NCI-H1694 treated with DMSO at 0.1 percent for 48 hours (cell line): Measurements from ENCODE around the gene NECAB2.

Source experiments
- DNase-seq: peaks from one replicate; lab custom pipeline; 2025; lab: John Stamatoyannopoulos, UW

The NECAB2 gene

GRCh38 chr16:83952940-83953795 is 14.9 kb upstream of the NECAB2 start, which contains the start of gene OSGIN1:
TSS of gene OSGIN1 (plus strand) at chr16:83953240. CDS start at chr16:83957672, 4,432 bp downstream.
- peak; percentile 30 for DNase-seq

GRCh38 chr16:83953796-83954576 is 14.1 kb upstream of the NECAB2 start:
- no peak for DNase-seq

- DNase-seq = no peak
Observed at GRCh38 chr16:83954577-83955016, 13.4 kb upstream of the NECAB2 start.

GRCh38 chr16:83955218-83956130 is 12.6 kb upstream of the NECAB2 start:
- DNase-seq = no peak

- DNase-seq = peak; percentile 58
Observed at GRCh38 chr16:83956336-83957289, 11.4 kb upstream of the NECAB2 start.

- DNase-seq = no peak
Observed at GRCh38 chr16:83957296-83957855, 10.7 kb upstream of the NECAB2 start.

- no peak for DNase-seq
Observed at GRCh38 chr16:83958137-83958845, 9.8 kb upstream of the NECAB2 start.

GRCh38 chr16:83958846-83959565 is 9.0 kb upstream of the NECAB2 start:
- no peak for DNase-seq

GRCh38 chr16:83959656-83960434 is 8.2 kb upstream of the NECAB2 start:
- no peak for DNase-seq

- no peak for DNase-seq
Observed at GRCh38 chr16:83960521-83961249, 7.4 kb upstream of the NECAB2 start.

- no peak for DNase-seq
Observed at GRCh38 chr16:83961591-83961990, 6.5 kb upstream of the NECAB2 start.

- no peak for DNase-seq
Observed at GRCh38 chr16:83963277-83964119, 4.5 kb upstream of the NECAB2 start.

GRCh38 chr16:83964684-83965443 is 3.2 kb upstream of the NECAB2 start:
- no peak for DNase-seq

GRCh38 chr16:83965444-83966152 is 2.4 kb upstream of the NECAB2 start:
- no peak for DNase-seq

- no peak for DNase-seq
Observed at GRCh38 chr16:83966153-83966696, 1.8 kb upstream of the NECAB2 start.
